LNCAP (cell line): ENCODE measurements around the gene FUT8.
A peak's percentile ranks its signal among the peaks of the same experiment; 100 is the strongest.

ENCODE experiments used
- CTCF ChIP-seq: fragments of 450-650 bp; IDR thresholded peaks from 2 replicates; pipeline ENCODE4 v1.5.1; 2017; ENCODE audit warnings: mild to moderate bottlenecking

FUT8 gene

GRCh38 chr14:65588426-65589140 lies 176.1 kb downstream of the FUT8 start:
- no peak for TF ChIP-seq CTCF

GRCh38 chr14:65594153-65594881 lies 181.8 kb downstream of the FUT8 start:
- no peak for TF ChIP-seq CTCF

- no peak for TF ChIP-seq CTCF
Measured at GRCh38 chr14:65594882-65595237, 182.3 kb downstream of the FUT8 start.

GRCh38 chr14:65599375-65599774 lies 186.8 kb downstream of the FUT8 start:
- TF ChIP-seq CTCF: no peak

GRCh38 chr14:65600742-65601141 lies 188.2 kb downstream of the FUT8 start:
- TF ChIP-seq CTCF: no peak

- no peak for TF ChIP-seq CTCF
Measured at GRCh38 chr14:65604535-65604934, 192.0 kb downstream of the FUT8 start.

- TF ChIP-seq CTCF: peak; percentile 35; the same call in 1 of the 2 replicates
Measured at GRCh38 chr14:65604936-65605335, 192.4 kb downstream of the FUT8 start.
